ENCODE results near the gene OGFOD2.
A peak's percentile ranks its signal among the peaks of the same experiment; 100 is the strongest.

OGFOD2 gene

GRCh38 chr12:122968104-122968503 lies 6.9 kb upstream of the OGFOD2 start:
- Histone ChIP-seq H3K4me3 (ENCODE audit: low read depth, low read length) (no peak overlapping the region), H3K4me1 (ENCODE audit: control insufficient read depth, insufficient read depth, low read length) (no peaks in the 10 kb centered on the region), H3K9me3 (ENCODE audit: control insufficient read depth, insufficient read depth, low read length) (no peaks in the 10 kb centered on the region), H3K36me3 (ENCODE audit: control insufficient read depth, insufficient read depth, low read length) (no peaks in the 10 kb centered on the region), H3K9ac (ENCODE audit: low read depth, low read length) (no peak overlapping the region), H3K27me3 (ENCODE audit: control insufficient read depth, insufficient read depth, low read length) (no peaks in the 10 kb centered on the region)

GRCh38 chr12:122969676-122970075 lies 5.4 kb upstream of the OGFOD2 start:
- Histone ChIP-seq H3K4me1 (ENCODE audit: control insufficient read depth, insufficient read depth, low read length) (no peaks in the 10 kb centered on the region), H3K9ac (ENCODE audit: low read depth, low read length) (no peak overlapping the region), H3K36me3 (ENCODE audit: control insufficient read depth, insufficient read depth, low read length) (no peaks in the 10 kb centered on the region), H3K4me3 (ENCODE audit: low read depth, low read length) (no peak overlapping the region), H3K27me3 (ENCODE audit: control insufficient read depth, insufficient read depth, low read length) (no peaks in the 10 kb centered on the region), H3K9me3 (ENCODE audit: control insufficient read depth, insufficient read depth, low read length) (no peaks in the 10 kb centered on the region)

- peak overlapping the region; percentile 100 for H3K9ac ChIP-seq (ENCODE audit: low read depth, low read length)
- peak overlapping the region; percentile 99 for H3K4me3 ChIP-seq (ENCODE audit: low read depth, low read length)
- no peaks in the 10 kb centered on the region for H3K27me3 ChIP-seq (ENCODE audit: control insufficient read depth, insufficient read depth, low read length)
- no peaks in the 10 kb centered on the region for H3K9me3 ChIP-seq (ENCODE audit: control insufficient read depth, insufficient read depth, low read length)
- peaks cover 6% of the 10 kb centered on the region for H3K36me3 ChIP-seq (ENCODE audit: control insufficient read depth, insufficient read depth, low read length)
- peaks cover 3% of the 10 kb centered on the region for H3K4me1 ChIP-seq (ENCODE audit: control insufficient read depth, insufficient read depth, low read length)
Measured at GRCh38 chr12:122974274-122974891, 661 bp upstream of the OGFOD2 start.

- Histone ChIP-seq H3K36me3 (ENCODE audit: control insufficient read depth, insufficient read depth, low read length) (peaks cover 6% of the 10 kb centered on the region), H3K9me3 (ENCODE audit: control insufficient read depth, insufficient read depth, low read length) (no peaks in the 10 kb centered on the region), H3K4me1 (ENCODE audit: control insufficient read depth, insufficient read depth, low read length) (peaks cover 3% of the 10 kb centered on the region), H3K9ac (ENCODE audit: low read depth, low read length) (peak overlapping the region; percentile 100), H3K4me3 (ENCODE audit: low read depth, low read length) (peak overlapping the region; percentile 99), H3K27me3 (ENCODE audit: control insufficient read depth, insufficient read depth, low read length) (no peaks in the 10 kb centered on the region)
Measured at GRCh38 chr12:122975790-122976647, 975 bp downstream of the OGFOD2 start.

- H3K9me3 ChIP-seq (ENCODE audit: control insufficient read depth, insufficient read depth, low read length), result no peaks in the 10 kb centered on the region
- H3K4me3 ChIP-seq (ENCODE audit: low read depth, low read length), result no peak overlapping the region
- peaks cover 3% of the 10 kb centered on the region for H3K4me1 ChIP-seq (ENCODE audit: control insufficient read depth, insufficient read depth, low read length)
- no peaks in the 10 kb centered on the region for H3K27me3 ChIP-seq (ENCODE audit: control insufficient read depth, insufficient read depth, low read length)
- peaks cover 7% of the 10 kb centered on the region for H3K36me3 ChIP-seq (ENCODE audit: control insufficient read depth, insufficient read depth, low read length)
- H3K9ac ChIP-seq (ENCODE audit: low read depth, low read length), result peak overlapping the region; percentile 5
Measured at GRCh38 chr12:122976648-122976975, 1.6 kb downstream of the OGFOD2 start.

- H3K9me3 ChIP-seq (ENCODE audit: control insufficient read depth, insufficient read depth, low read length), result no peaks in the 10 kb centered on the region
- no peaks in the 10 kb centered on the region for H3K27me3 ChIP-seq (ENCODE audit: control insufficient read depth, insufficient read depth, low read length)
- no peak overlapping the region for H3K4me3 ChIP-seq (ENCODE audit: low read depth, low read length)
- H3K9ac ChIP-seq (ENCODE audit: low read depth, low read length), result no peak overlapping the region
- peaks cover 11% of the 10 kb centered on the region for H3K36me3 ChIP-seq (ENCODE audit: control insufficient read depth, insufficient read depth, low read length)
- peaks cover 3% of the 10 kb centered on the region for H3K4me1 ChIP-seq (ENCODE audit: control insufficient read depth, insufficient read depth, low read length)
Measured at GRCh38 chr12:122977153-122977552, 2.1 kb downstream of the OGFOD2 start.

- Histone ChIP-seq H3K27me3 (ENCODE audit: control insufficient read depth, insufficient read depth, low read length) (no peaks in the 10 kb centered on the region), H3K9ac (ENCODE audit: low read depth, low read length) (no peak overlapping the region), H3K36me3 (ENCODE audit: control insufficient read depth, insufficient read depth, low read length) (peaks cover 14% of the 10 kb centered on the region), H3K4me1 (ENCODE audit: control insufficient read depth, insufficient read depth, low read length) (peaks cover 3% of the 10 kb centered on the region), H3K9me3 (ENCODE audit: control insufficient read depth, insufficient read depth, low read length) (no peaks in the 10 kb centered on the region), H3K4me3 (ENCODE audit: low read depth, low read length) (no peak overlapping the region)
Measured at GRCh38 chr12:122977655-122978392, 2.8 kb downstream of the OGFOD2 start.

- no peak overlapping the region for H3K4me3 ChIP-seq (ENCODE audit: low read depth, low read length)
- no peaks in the 10 kb centered on the region for H3K9me3 ChIP-seq (ENCODE audit: control insufficient read depth, insufficient read depth, low read length)
- no peak overlapping the region for H3K9ac ChIP-seq (ENCODE audit: low read depth, low read length)
- no peaks in the 10 kb centered on the region for H3K27me3 ChIP-seq (ENCODE audit: control insufficient read depth, insufficient read depth, low read length)
- H3K4me1 ChIP-seq (ENCODE audit: control insufficient read depth, insufficient read depth, low read length), result peaks cover 3% of the 10 kb centered on the region
- H3K36me3 ChIP-seq (ENCODE audit: control insufficient read depth, insufficient read depth, low read length), result peaks cover 20% of the 10 kb centered on the region
Measured at GRCh38 chr12:122978507-122978955, 3.5 kb downstream of the OGFOD2 start.

- Histone ChIP-seq H3K4me1 (ENCODE audit: control insufficient read depth, insufficient read depth, low read length) (peaks cover 3% of the 10 kb centered on the region), H3K4me3 (ENCODE audit: low read depth, low read length) (peak overlapping the region; percentile 83), H3K27me3 (ENCODE audit: control insufficient read depth, insufficient read depth, low read length) (no peaks in the 10 kb centered on the region), H3K9me3 (ENCODE audit: control insufficient read depth, insufficient read depth, low read length) (no peaks in the 10 kb centered on the region), H3K9ac (ENCODE audit: low read depth, low read length) (no peak overlapping the region), H3K36me3 (ENCODE audit: control insufficient read depth, insufficient read depth, low read length) (peaks cover 20% of the 10 kb centered on the region)
Measured at GRCh38 chr12:122979001-122979907, 4.2 kb downstream of the OGFOD2 start.

- Histone ChIP-seq H3K4me3 (ENCODE audit: low read depth, low read length) (peak overlapping the region; percentile 83), H3K27me3 (ENCODE audit: control insufficient read depth, insufficient read depth, low read length) (no peaks in the 10 kb centered on the region), H3K9me3 (ENCODE audit: control insufficient read depth, insufficient read depth, low read length) (no peaks in the 10 kb centered on the region), H3K4me1 (ENCODE audit: control insufficient read depth, insufficient read depth, low read length) (peaks cover 3% of the 10 kb centered on the region), H3K9ac (ENCODE audit: low read depth, low read length) (peak overlapping the region; percentile 90), H3K36me3 (ENCODE audit: control insufficient read depth, insufficient read depth, low read length) (peaks cover 20% of the 10 kb centered on the region)
Measured at GRCh38 chr12:122979908-122980182, 4.8 kb downstream of the OGFOD2 start.

Data from iPS-15b (cell line).